H9 (cell line): Measurements from ENCODE around the gene DICER1. TPM values are rescaled to one million over a fixed set of nuclear protein-coding genes. Genes with fewer than 3 reads are reported as not detected.

Source experiments
- DNase-seq: peaks from one replicate; pipeline ENCODE4 v3.0.0-alpha.2; 2017
- H2AFZ ChIP-seq: one replicate; pipeline ENCODE4 v1.6.1; 2013; ENCODE audit warnings: mild to moderate bottlenecking, low read length, control low read depth, moderate library complexity
- H2AK5ac ChIP-seq: 2 replicates; pipeline ENCODE4 v1.6.1; 2013; ENCODE audit warnings: low read length, control low read depth, mixed read lengths; ENCODE audit not compliant: insufficient read length
- H2BK120ac ChIP-seq: one replicate; pipeline ENCODE4 v1.6.1; 2013; ENCODE audit warnings: low read depth, mild to moderate bottlenecking, low read length, control low read depth, inconsistent platforms; ENCODE audit not compliant: poor library complexity, severe bottlenecking
- H2BK12ac ChIP-seq: 2 replicates; pipeline ENCODE4 v1.6.1; 2013; ENCODE audit warnings: low read length, control low read depth, mixed read lengths, low read depth; ENCODE audit not compliant: insufficient read length
- H2BK15ac ChIP-seq: 2 replicates; pipeline ENCODE4 v1.6.1; 2013; ENCODE audit warnings: low read depth, low read length, control low read depth
- H2BK20ac ChIP-seq: one replicate; pipeline ENCODE4 v1.6.1; 2013; ENCODE audit warnings: low read depth, mild to moderate bottlenecking, low read length, control low read depth, inconsistent platforms; ENCODE audit not compliant: poor library complexity, severe bottlenecking
- H2BK5ac ChIP-seq: 2 replicates; pipeline ENCODE4 v1.6.1; 2013; ENCODE audit warnings: low read length, control low read depth, mixed read lengths; ENCODE audit not compliant: insufficient read length
- H3K14ac ChIP-seq: 2 replicates; pipeline ENCODE4 v1.6.1; 2013; ENCODE audit warnings: low read length, control low read depth; ENCODE audit not compliant: insufficient read depth
- H3K18ac ChIP-seq: 2 replicates; pipeline ENCODE4 v1.6.1; 2013; ENCODE audit warnings: low read depth, mild to moderate bottlenecking, mixed read lengths, low read length, control low read depth; ENCODE audit not compliant: insufficient read length
- H3K23ac ChIP-seq: 2 replicates; pipeline ENCODE4 v1.6.1; 2013; ENCODE audit warnings: low read length, control low read depth, mixed read lengths, low read depth; ENCODE audit not compliant: insufficient read length
- H3K23me2 ChIP-seq: 2 replicates; pipeline ENCODE4 v1.6.1; 2013; ENCODE audit warnings: low read depth, mild to moderate bottlenecking, mixed read lengths, low read length, control low read depth; ENCODE audit not compliant: insufficient read length, poor library complexity, severe bottlenecking
- H3K27ac ChIP-seq: 2 replicates; pipeline ENCODE4 v1.5.1; 2013; ENCODE audit warnings: low read length, control low read depth, mixed read lengths, low read depth; ENCODE audit not compliant: insufficient read length
- H3K27me3 ChIP-seq: 2 replicates; pipeline ENCODE4 v1.6.1; 2013; ENCODE audit warnings: low read length, control low read depth, inconsistent platforms; ENCODE audit not compliant: insufficient read depth
- H3K4ac ChIP-seq: 2 replicates; pipeline ENCODE4 v1.6.1; 2013; ENCODE audit warnings: low read depth, mild to moderate bottlenecking, control low read depth, inconsistent platforms, low read length, moderate library complexity
- H3K4me1 ChIP-seq: 2 replicates; pipeline ENCODE4 v1.6.1; 2013; ENCODE audit warnings: low read length, control low read depth, inconsistent platforms; ENCODE audit not compliant: insufficient read depth
- H3K4me2 ChIP-seq: 2 replicates; pipeline ENCODE4 v1.6.1; 2013; ENCODE audit warnings: low read length, control low read depth, mixed read lengths; ENCODE audit not compliant: insufficient read length, insufficient read depth
- H3K56ac ChIP-seq: 2 replicates; pipeline ENCODE4 v1.6.1; 2013; ENCODE audit warnings: low read depth, mild to moderate bottlenecking, mixed read lengths, low read length, control low read depth; ENCODE audit not compliant: insufficient read length
- H3K79me1 ChIP-seq: 2 replicates; pipeline ENCODE4 v1.6.1; 2013; ENCODE audit warnings: low read depth, mild to moderate bottlenecking, moderate library complexity, low read length, control low read depth, inconsistent platforms; ENCODE audit not compliant: insufficient read depth, poor library complexity, severe bottlenecking
- H3K79me2 ChIP-seq: 2 replicates; pipeline ENCODE4 v1.6.1; 2013; ENCODE audit warnings: low read length, control low read depth, inconsistent platforms; ENCODE audit not compliant: insufficient read depth
- H3K9ac ChIP-seq: 2 replicates; pipeline ENCODE4 v1.6.1; 2013; ENCODE audit warnings: low read length, control low read depth, mixed read lengths; ENCODE audit not compliant: insufficient read length; ENCODE audit errors: extremely low read depth
- H3K9me3 ChIP-seq: one replicate; pipeline ENCODE4 v1.6.1; 2013; ENCODE audit warnings: low read depth, low read length, inconsistent platforms; ENCODE audit not compliant: control insufficient read depth
- H3T11ph ChIP-seq: one replicate; pipeline ENCODE4 v1.6.1; 2013; ENCODE audit warnings: mild to moderate bottlenecking, low read length, control low read depth, inconsistent platforms
- H4K20me1 ChIP-seq: one replicate; pipeline ENCODE4 v1.6.1; 2013; ENCODE audit not compliant: control insufficient read depth, insufficient read length, insufficient read depth
- H4K5ac ChIP-seq: 2 replicates; pipeline ENCODE4 v1.6.1; 2013; ENCODE audit warnings: low read depth, mild to moderate bottlenecking, mixed read lengths, low read length, control low read depth; ENCODE audit not compliant: insufficient read length
- H4K8ac ChIP-seq: replicated peaks from 2 replicates; pipeline ENCODE4 v1.6.1; 2013; ENCODE audit warnings: low read length, control low read depth, mixed read lengths, low read depth; ENCODE audit not compliant: insufficient read length
- H4K91ac ChIP-seq: 2 replicates; pipeline ENCODE4 v1.6.1; 2013; ENCODE audit warnings: low read depth, mild to moderate bottlenecking, moderate library complexity, mixed read lengths, low read length, control low read depth; ENCODE audit not compliant: insufficient read length
- H3K27ac Mint-ChIP-seq, 3 experiments: 2 replicates in 2 of 3; 3 replicates in 1 of 3; pipeline ENCODE4 v1.8.0; 2020 to 2021; ENCODE audit warnings: mixed read lengths in 3 of 3, mild to moderate bottlenecking in 1 of 3, moderate library complexity in 1 of 3
- H3K27me3 Mint-ChIP-seq: 2 replicates; pipeline ENCODE4 v1.8.0; 2021; ENCODE audit warnings: low read depth, mild to moderate bottlenecking, moderate library complexity, mixed read lengths
- H3K36me3 Mint-ChIP-seq, 3 experiments: 2 replicates in 2 of 3; 3 replicates in 1 of 3; pipeline ENCODE4 v1.8.0; 2020 to 2021; ENCODE audit warnings: low read depth in 3 of 3, mixed read lengths in 3 of 3; ENCODE audit not compliant: insufficient read depth in 1 of 3
- H3K4me1 Mint-ChIP-seq, 2 experiments: 2 replicates each; pipeline ENCODE4 v1.8.0; 2020; ENCODE audit warnings: mixed read lengths in 2 of 2
- H3K4me3 Mint-ChIP-seq, 2 experiments: 2 replicates in 1 of 2; 3 replicates in 1 of 2; pipeline ENCODE4 v1.8.0; 2020 to 2021; ENCODE audit warnings: mild to moderate bottlenecking in 2 of 2, mixed read lengths in 2 of 2, moderate library complexity in 1 of 2
- H3K9me3 Mint-ChIP-seq, 2 experiments: 2 replicates in 1 of 2; 3 replicates in 1 of 2; pipeline ENCODE4 v1.8.0; 2020; ENCODE audit warnings: mild to moderate bottlenecking in 2 of 2, mixed read lengths in 2 of 2, moderate library complexity in 1 of 2
- CTCF ChIP-seq: fragments of 200-600 bp; sonication (generic); conservative IDR thresholded peaks from 3 replicates; pipeline ENCODE4 v1.8.0; 2021; ENCODE audit warnings: antibody characterized with exemption, mild to moderate bottlenecking
- WGBS: extraction: QIAGEN DNeasy Blood & Tissue Kit; methylation state at CpG from one replicate; pipeline ENCODE4 v1.1.7; 2013; ENCODE audit warnings: missing lambda C conversion rate, low lambda C conversion rate, mixed read lengths; ENCODE audit not compliant: insufficient read length; ENCODE audit errors: extremely low coverage; 5-methylcytosine and 5-hydroxymethylcytosine counted together
- total RNA-seq: library from RNA; stranded (reverse); gene quantifications from 2 replicates; pipeline ENCODE4 v1.2.1, GENCODE V29; 2021

The DICER1 gene
- total RNA-seq, 1 experiment from 2014 or later = 57.0 TPM

- no peak overlapping the region for H2AFZ ChIP-seq
- H3K9ac ChIP-seq = no peak overlapping the region
- H3K9me3 ChIP-seq = no peaks in the 10 kb centered on the region
- H3K27me3 Mint-ChIP-seq = peaks cover 5% of the 10 kb centered on the region
- no peak overlapping the region for H2BK120ac ChIP-seq
- no peaks in the 10 kb centered on the region for H3K23me2 ChIP-seq
- TF ChIP-seq CTCF = no peak
- no peaks in the 10 kb centered on the region for H3K27me3 ChIP-seq
- no peak overlapping the region for H3K23ac ChIP-seq
- no peak overlapping the region for H3K14ac ChIP-seq
- H3K4ac ChIP-seq = no peak overlapping the region
- no peaks in the 10 kb centered on the region for H4K20me1 ChIP-seq
- no peak overlapping the region for H4K5ac ChIP-seq
- H2BK12ac ChIP-seq = no peak overlapping the region
- WGBS = 100% methylated on average over 1 of the region's 4 CpGs
- H3K4me1 Mint-ChIP-seq = peaks cover 0 to 4% of the 10 kb centered on the region in 2 experiments; a peak in 2 of 4 replicates
- H3K27ac Mint-ChIP-seq = no peak overlapping the region
- H3K4me2 ChIP-seq = no peak overlapping the region
- no peaks in the 10 kb centered on the region for H3K79me1 ChIP-seq
- no peaks in the 10 kb centered on the region for H3K36me3 Mint-ChIP-seq
- H2BK15ac ChIP-seq = no peak overlapping the region
- no peak overlapping the region for H2BK5ac ChIP-seq
- H4K8ac ChIP-seq = peak overlapping the region; percentile 28
- no peak overlapping the region for H4K91ac ChIP-seq
- no peak overlapping the region for H2AK5ac ChIP-seq
- H3K4me3 Mint-ChIP-seq = no peak overlapping the region
- H3K18ac ChIP-seq = no peak overlapping the region
- no peak overlapping the region for H3T11ph ChIP-seq
- 0 out of 5 replicates have a peak, but pooled peaks cover 0 to 2% of the 10 kb centered on the region in 2 experiments for H3K9me3 Mint-ChIP-seq
- no peak overlapping the region for H2BK20ac ChIP-seq
- H3K79me2 ChIP-seq = no peaks in the 10 kb centered on the region
- no peak for DNase-seq
- no peaks in the 10 kb centered on the region for H3K4me1 ChIP-seq
- H3K27ac ChIP-seq = no peak overlapping the region
- H3K56ac ChIP-seq = no peak overlapping the region
These were observed 90.8 kb downstream of the DICER1 start for GRCh38 chr14:95066427-95066986.
